ENCODE results near the gene CRYBG3.

GRCh38 chr3:97949743-97950142 is 127.9 kb downstream of the CRYBG3 start:
- TF ChIP-seq ZNF274 (IDR thresholded peaks at IDR 0.05; ENCODE audit: low read depth, low read length) (no peak), SUZ12 (IDR thresholded peaks at IDR 0.05; ENCODE audit: extremely low read depth, insufficient read depth, insufficient read length) (no peak)

Measured in NT2/D1 (cell line).